Liver (tissue), 9 donors: ENCODE results near the gene CYFIP1. TPM values are rescaled to one million over a fixed set of nuclear protein-coding genes. Genes with fewer than 3 reads are reported as not detected.
A peak's percentile ranks its signal among the peaks of the same experiment; 100 is the strongest.

Experiments used
- DNase-seq: peaks from one replicate; pipeline ENCODE4 v3.0.0-alpha.2; 2017; ENCODE audit warnings: low spot score
- H3K27ac ChIP-seq, 2 donors: one replicate each; pipeline ENCODE4 v1.7.0; 2013; ENCODE audit warnings: inconsistent platforms in 2 of 2, low read length in 2 of 2, control low read depth in 1 of 2, low read depth in 1 of 2, mild to moderate bottlenecking in 1 of 2
- H3K27me3 ChIP-seq, 4 donors: one replicate each; pipeline versions ENCODE4 v1.6.1 to v1.7.0; 2013; ENCODE audit warnings: low read length in 3 of 4, inconsistent platforms in 1 of 4, mild to moderate bottlenecking in 1 of 4, moderate library complexity in 1 of 4; ENCODE audit not compliant: control insufficient read depth in 4 of 4, insufficient read depth in 4 of 4
- H3K36me3 ChIP-seq, 4 donors: one replicate each; pipeline versions ENCODE4 v1.6.1 to v1.7.0; 2013; ENCODE audit warnings: low read length in 3 of 4, mild to moderate bottlenecking in 3 of 4, low read depth in 1 of 4, moderate library complexity in 1 of 4; ENCODE audit not compliant: control insufficient read depth in 4 of 4, insufficient read depth in 3 of 4
- H3K4me1 ChIP-seq, 4 donors: one replicate each; pipeline versions ENCODE4 v1.6.1 to v1.7.0; 2013; ENCODE audit warnings: low read length in 3 of 4, mild to moderate bottlenecking in 3 of 4, moderate library complexity in 1 of 4; ENCODE audit not compliant: control insufficient read depth in 4 of 4, insufficient read depth in 4 of 4
- H3K4me3 ChIP-seq, 3 donors: one replicate each; pipeline versions ENCODE4 v1.6.1 to v1.7.0; 2013; ENCODE audit warnings: low read length in 3 of 3, control low read depth in 1 of 3, low read depth in 1 of 3, mild to moderate bottlenecking in 1 of 3
- H3K9ac ChIP-seq, 2 donors: one replicate each; pipeline ENCODE4 v1.7.0; 2013; ENCODE audit warnings: low read length in 2 of 2, mild to moderate bottlenecking in 2 of 2, moderate library complexity in 2 of 2, control low read depth in 1 of 2, low read depth in 1 of 2
- H3K9me3 ChIP-seq, 4 donors: one replicate each; pipeline versions ENCODE4 v1.6.1 to v1.7.0; 2013; ENCODE audit warnings: low read length in 3 of 4; ENCODE audit not compliant: control insufficient read depth in 4 of 4
- ATF3 ChIP-seq: IDR thresholded peaks from 2 replicates; pipeline ENCODE4 v1.6.1; 2016; ENCODE audit warnings: antibody characterized with exemption
- CTCF ChIP-seq: fragments of 150-350 bp; IDR thresholded peaks from 2 replicates; pipeline ENCODE4 v1.5.1; 2017; ENCODE audit warnings: improper control_type of control experiment, low read depth, low read length; ENCODE audit not compliant: missing input control
- EGR1 ChIP-seq, 2 donors: IDR thresholded peaks; 2 replicates each; pipeline ENCODE4 v1.6.1; 2016 to 2018; ENCODE audit warnings: antibody characterized with exemption in 2 of 2, low read depth in 2 of 2
- FOXA2 ChIP-seq: IDR thresholded peaks from 2 replicates; pipeline ENCODE4 v1.6.1; 2016; ENCODE audit warnings: antibody characterized with exemption
- GABPA ChIP-seq, 2 donors: IDR thresholded peaks in 1 of 2; conservative IDR thresholded peaks in 1 of 2; 2 replicates each; pipeline ENCODE4 v1.6.1; 2016; ENCODE audit warnings: antibody characterized with exemption in 2 of 2, mild to moderate bottlenecking in 1 of 2, moderate library complexity in 1 of 2
- HNF4A ChIP-seq, 2 donors: conservative IDR thresholded peaks; 2 replicates each; pipeline ENCODE4 v1.6.1; 2016; ENCODE audit warnings: antibody characterized with exemption in 2 of 2, mild to moderate bottlenecking in 2 of 2
- HNF4G ChIP-seq: IDR thresholded peaks from 2 replicates; pipeline ENCODE4 v1.6.1; 2016; ENCODE audit warnings: antibody characterized with exemption
- JUND ChIP-seq, 2 donors: IDR thresholded peaks; 2 replicates each; pipeline ENCODE4 v1.6.1; 2016; ENCODE audit warnings: antibody characterized with exemption in 2 of 2
- NR2F2 ChIP-seq: IDR thresholded peaks from 2 replicates; pipeline ENCODE4 v1.6.1; 2016; ENCODE audit warnings: antibody characterized with exemption
- RAD21 ChIP-seq, 2 donors: IDR thresholded peaks; 2 replicates each; pipeline ENCODE4 v1.6.1; 2016; ENCODE audit warnings: antibody characterized with exemption in 2 of 2, mild to moderate bottlenecking in 2 of 2
- RXRA ChIP-seq, 2 donors: IDR thresholded peaks; 2 replicates each; pipeline ENCODE4 v1.6.1; 2017 to 2018; ENCODE audit warnings: antibody characterized with exemption in 2 of 2, mild to moderate bottlenecking in 1 of 2
- TAF1 ChIP-seq: conservative IDR thresholded peaks from 2 replicates; pipeline ENCODE4 v1.6.1; 2016; ENCODE audit warnings: antibody characterized with exemption, mild to moderate bottlenecking
- YY1 ChIP-seq: IDR thresholded peaks from 2 replicates; pipeline ENCODE4 v1.6.1; 2016; ENCODE audit warnings: antibody characterized with exemption, mild to moderate bottlenecking
- ZBTB33 ChIP-seq: IDR thresholded peaks from 2 replicates; pipeline ENCODE4 v1.6.1; 2016; ENCODE audit warnings: antibody characterized with exemption
- WGBS: extraction: QIAGEN DNeasy Blood & Tissue Kit; methylation state at CpG from one replicate; pipeline ENCODE4 v1.1.7; 2013; 5-methylcytosine and 5-hydroxymethylcytosine counted together
- polyA plus RNA-seq, 2 donors: library from polyadenylated mRNA; stranded (reverse) in 1 of 2; unstranded in 1 of 2; fragments of 200-250 nt in 1 of 2; fragments of >200 nt in 1 of 2; fragmentation: Nextera tagmentation in 1 of 2; extraction: Ambion mirVana in 1 of 2; gene quantifications; one replicate each; pipeline versions ENCODE4 v1.2.1 to v1.2.3, GENCODE V29; 2013 to 2015
- total RNA-seq, 2 donors: library from RNA; depleted of rRNA; stranded (reverse); fragments of >200 nt; gene quantifications; one replicate each; pipeline ENCODE4 v1.2.3, GENCODE V29; 2014
- donor health status: healthy.
- donor health status: healthy.
- donor health status: healthy.
- donor health status: healthy.
- donor health status: healthy.

The CYFIP1 gene
- total and polyA plus RNA-seq, 4 donors = 13.5 to 48.3 (median 38.3) TPM

- Histone ChIP-seq H3K27me3 (no peaks in the 10 kb centered on the region), H3K9me3 (no peaks in the 10 kb centered on the region), H3K27ac (no peak overlapping the region), H3K4me1 (peaks cover 0 to 4% (median 3%) of the 10 kb centered on the region in 4 donors), H3K4me3 (no peak overlapping the region), H3K36me3 (peaks cover 5 to 19% (median 11%) of the 10 kb centered on the region in 4 donors), H3K9ac (no peak overlapping the region)
- WGBS = 87% methylated on average over 19 of the region's 19 CpGs
- TF ChIP-seq RAD21 (IDR thresholded peaks at IDR 0.05) (no peak), ATF3 (no peak), EGR1 (IDR thresholded peaks at IDR 0.05; ENCODE audit: low read depth in 2 of 2) (no peak), RXRA (IDR thresholded peaks at IDR 0.05) (no peak), ZBTB33 (no peak), TAF1 (no peak), CTCF (no peak), NR2F2 (no peak), JUND (IDR thresholded peaks at IDR 0.05) (no peak)
- no peak for DNase-seq
Observed at GRCh38 chr15:22844421-22845288, 135.5 kb downstream of the CYFIP1 start.

GRCh38 chr15:22839046-22839695 lies 141.0 kb downstream of the CYFIP1 start:
- H3K27ac ChIP-seq = peak overlapping the region; percentile 96 to 98
- peak overlapping the region; percentile 90 to 95 for H3K9ac ChIP-seq
- H3K4me3 ChIP-seq = peak overlapping the region; percentile 87 to 98 (median 94)
- TF ChIP-seq TAF1 = no peak
- no peak for TF ChIP-seq JUND (IDR thresholded peaks at IDR 0.05)
- TF ChIP-seq CTCF = no peak
- no peak for TF ChIP-seq NR2F2
- no peak for TF ChIP-seq RXRA (IDR thresholded peaks at IDR 0.05)
- no peak for TF ChIP-seq GABPA (IDR thresholded peaks at IDR 0.05 in 1 of 2, conservative IDR thresholded peaks at IDR 0.05 in 1 of 2)
- no peak for TF ChIP-seq EGR1 (IDR thresholded peaks at IDR 0.05; ENCODE audit: low read depth in 2 of 2)
- TF ChIP-seq ZBTB33 = no peak
- TF ChIP-seq YY1 = no peak
- no peak for TF ChIP-seq RAD21 (IDR thresholded peaks at IDR 0.05)
- TF ChIP-seq FOXA2 = no peak
- no peak for TF ChIP-seq HNF4A (conservative IDR thresholded peaks at IDR 0.05)
- TF ChIP-seq HNF4G = no peak
- H3K27me3 ChIP-seq = no peaks in the 10 kb centered on the region
- H3K36me3 ChIP-seq = peaks cover 0 to 3% (median under 1%) of the 10 kb centered on the region in 4 donors
- H3K4me1 ChIP-seq = peaks cover 0 to 8% (median 3%) of the 10 kb centered on the region in 4 donors
- no peaks in the 10 kb centered on the region for H3K9me3 ChIP-seq
- WGBS = under 1% methylated on average over 16 of the region's 16 CpGs
- no peak for DNase-seq
